ENCODE measurements around the gene GRIN2D.
"Not testable (repeated sequence)": the region's sequence is repeated elsewhere in the genome, so short reads cannot be mapped to it uniquely, and the experiment has no call there.

Gene GRIN2D

DNA sequence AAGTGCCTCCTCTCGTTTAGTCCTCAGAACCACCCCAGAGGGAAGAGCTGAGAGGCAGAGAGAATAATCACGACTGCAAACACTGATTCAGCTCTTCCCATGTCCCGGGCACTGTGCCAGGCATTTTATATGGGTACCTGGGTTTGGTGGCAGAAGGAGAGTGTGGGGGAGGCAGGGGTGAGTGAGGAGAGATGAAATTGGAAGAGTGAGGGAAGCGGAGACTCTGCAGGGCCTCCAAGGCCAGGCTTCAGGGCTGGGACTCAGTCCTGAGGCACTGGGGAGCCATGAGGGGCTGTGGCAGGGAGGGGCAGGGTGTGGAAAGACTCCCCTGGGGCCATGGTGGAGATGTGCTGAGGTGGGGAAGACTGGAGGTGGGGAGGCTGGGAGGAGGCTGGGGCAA, 20.6 kb upstream of the GRIN2D start:
- peak; percentile 92 for DNase-seq

GRCh38 chr19:48373567-48373966, 19.9 kb upstream of the GRIN2D start:
- no peak for DNase-seq

DNA sequence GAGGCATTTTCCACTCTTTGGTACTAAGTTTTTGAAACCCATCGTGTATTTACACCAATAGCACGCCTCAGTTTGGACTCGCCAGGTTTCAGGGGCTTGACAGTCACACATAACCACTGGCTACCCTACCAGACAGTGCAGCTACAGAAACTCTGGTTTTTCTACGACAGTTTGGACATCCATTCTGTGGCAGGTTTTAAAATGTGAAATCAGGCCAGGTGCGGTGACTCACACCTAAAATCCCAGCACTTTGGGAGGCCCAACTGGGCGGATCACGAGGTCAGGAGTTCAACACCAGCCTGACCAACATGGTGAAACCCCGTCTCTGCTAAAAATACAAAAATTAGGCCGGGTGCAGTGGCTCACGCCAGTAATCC, 15.3 kb upstream of the GRIN2D start:
- DNase-seq: no peak

GRCh38 chr19:48379058-48379457, 14.4 kb upstream of the GRIN2D start:
- DNase-seq: no peak

DNA sequence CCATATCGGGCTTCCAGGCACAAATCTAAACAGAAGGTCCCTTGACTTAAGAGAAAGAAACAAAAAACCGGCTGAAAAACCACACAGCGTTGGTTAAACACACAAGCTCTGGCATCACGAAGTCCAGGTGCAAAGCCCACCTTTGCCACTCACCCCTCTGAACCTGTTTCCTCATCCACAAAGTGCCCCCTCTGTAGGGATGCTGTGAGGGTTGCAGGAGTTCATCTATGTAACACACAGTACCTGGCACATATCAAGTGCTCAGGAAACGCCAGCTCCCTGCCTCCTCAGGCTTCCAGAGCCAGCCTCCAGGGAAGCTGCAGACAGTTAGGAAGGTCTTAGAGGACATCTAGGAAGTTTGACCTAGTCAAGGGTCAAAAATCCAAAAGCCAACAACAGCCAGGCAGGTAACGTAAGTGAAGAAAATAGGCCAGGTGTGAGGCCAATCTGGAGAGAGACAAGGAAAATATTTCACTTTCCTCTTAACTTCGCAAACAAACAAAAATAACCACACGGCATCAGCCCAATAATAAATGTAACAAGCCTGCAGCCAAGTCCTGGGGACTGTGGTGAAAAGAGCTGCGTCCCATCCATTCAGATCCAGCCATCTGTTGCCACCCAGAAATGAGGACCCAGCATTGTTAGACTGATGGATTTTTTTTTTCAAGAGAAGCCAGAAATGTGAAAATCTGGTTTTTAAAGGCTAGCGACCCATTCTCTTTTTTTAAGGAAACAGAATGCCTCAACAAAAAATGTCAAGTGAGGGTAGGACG, 12.1 kb upstream of the GRIN2D start:
- DNase-seq: no peak

DNA sequence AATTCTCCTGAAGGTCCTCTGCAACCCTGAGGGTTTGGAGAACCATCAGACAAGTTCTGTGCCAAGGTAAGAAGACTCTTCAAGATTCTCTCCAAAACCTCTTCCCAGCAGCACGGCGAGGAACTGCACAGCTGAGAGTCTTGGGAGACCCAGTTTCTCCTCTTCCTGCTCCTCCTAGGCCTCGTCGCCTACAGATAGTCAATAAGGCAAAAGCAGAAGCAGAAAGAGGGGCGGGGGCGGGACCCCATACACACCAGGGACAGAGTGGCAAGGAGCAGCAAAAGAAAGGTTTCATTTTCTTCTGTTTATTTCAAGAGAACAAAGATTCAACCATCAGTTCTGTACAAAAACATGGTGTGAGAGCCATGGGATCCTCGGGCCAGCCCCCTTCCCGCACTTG, 11.2 kb upstream of the GRIN2D start:
- no peak for DNase-seq

GRCh38 chr19:48385461-48386087, 7.9 kb upstream of the GRIN2D start:
- no peak for DNase-seq

DNA sequence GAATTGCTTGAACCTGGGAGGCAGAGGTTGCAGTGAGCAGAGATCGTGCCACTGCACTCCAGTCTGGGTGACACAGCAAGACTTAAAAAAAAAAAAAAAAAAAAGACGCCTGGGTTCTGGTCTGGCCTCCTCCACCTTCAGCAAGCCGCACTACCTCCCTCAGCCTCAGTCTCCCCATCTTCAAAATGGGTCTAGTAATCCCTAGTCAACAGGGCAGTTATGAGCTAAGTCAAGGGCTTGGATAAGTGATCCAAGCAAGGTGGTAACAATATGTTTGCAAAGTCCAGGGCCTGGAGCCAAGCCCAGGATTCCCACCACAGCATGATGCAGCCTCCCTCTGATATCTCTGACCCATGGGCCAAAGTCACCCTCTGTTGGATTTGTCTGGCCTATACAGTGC, 6.5 kb upstream of the GRIN2D start:
- no peak for DNase-seq

DNA sequence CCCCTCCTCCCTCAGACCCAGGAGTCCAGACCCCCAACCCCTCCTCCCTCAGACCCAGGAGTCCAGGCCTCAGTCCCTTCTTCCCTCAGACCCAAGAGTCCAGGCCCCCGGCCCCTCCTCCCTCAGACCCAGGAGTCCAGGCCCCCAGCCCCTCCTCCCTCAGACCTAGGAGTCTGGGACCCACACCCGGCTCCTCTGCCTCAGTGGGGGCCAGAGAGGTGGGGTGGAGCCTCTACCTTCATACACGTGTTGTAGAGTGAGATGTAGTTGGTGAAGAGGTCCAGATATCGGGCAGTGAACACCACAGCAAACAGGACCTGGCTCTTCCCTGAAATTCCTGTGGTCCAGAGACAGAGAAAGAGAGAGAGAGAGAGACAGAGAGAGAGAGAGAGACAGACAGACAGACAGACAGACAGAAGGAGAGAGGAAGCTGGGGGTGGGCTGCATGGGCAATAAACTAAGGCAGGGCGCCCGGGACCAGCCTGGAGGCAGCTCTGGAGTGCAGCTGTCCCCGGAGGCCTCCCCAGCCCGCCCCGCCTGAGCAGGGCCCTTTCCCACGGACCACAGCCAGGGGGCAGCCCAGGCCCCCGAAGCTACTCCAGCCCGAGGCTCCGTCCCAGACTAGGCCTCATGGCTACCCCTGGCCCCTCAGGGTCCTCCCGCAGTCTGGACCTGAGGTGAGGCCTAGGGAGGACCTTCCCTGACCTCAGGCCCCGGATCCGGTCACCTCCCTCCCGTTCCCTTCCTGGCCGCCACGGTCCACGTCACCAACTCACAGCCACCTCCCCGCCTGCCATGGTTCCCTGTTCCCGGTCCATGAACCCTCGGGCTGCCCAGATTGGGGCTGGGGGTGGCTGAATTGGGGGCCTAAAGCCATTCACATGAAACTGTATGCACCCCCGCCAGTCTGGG, 3.0 kb upstream of the GRIN2D start:
- no peak for DNase-seq

GRCh38 chr19:48391100-48392005, 2.1 kb upstream of the GRIN2D start, which contains the start of gene KDELR1:
Gene KDELR1 (minus strand): TSS chr19:48391551. CDS start chr19:48391358, 193 bp downstream.
- no peak for DNase-seq

DNA sequence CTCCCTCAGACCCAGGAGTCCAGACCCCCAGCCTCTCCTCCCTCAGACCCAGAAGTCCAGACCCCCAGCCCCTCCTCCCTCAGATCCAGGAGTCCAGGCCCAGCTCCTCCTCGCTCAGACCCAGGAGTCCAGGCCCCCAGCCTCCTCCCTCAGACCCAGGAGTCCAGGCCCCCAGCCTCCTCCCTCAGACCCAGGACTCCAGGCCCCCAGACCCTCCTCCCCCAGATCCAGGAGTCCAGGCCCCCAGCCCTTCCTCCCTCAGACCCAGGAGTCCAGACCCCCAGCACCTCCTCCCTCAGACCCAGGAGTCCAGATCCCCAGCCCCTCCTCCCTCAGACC, 1.5 kb upstream of the GRIN2D start:
- DNase-seq: not testable (repeated sequence)

DNA sequence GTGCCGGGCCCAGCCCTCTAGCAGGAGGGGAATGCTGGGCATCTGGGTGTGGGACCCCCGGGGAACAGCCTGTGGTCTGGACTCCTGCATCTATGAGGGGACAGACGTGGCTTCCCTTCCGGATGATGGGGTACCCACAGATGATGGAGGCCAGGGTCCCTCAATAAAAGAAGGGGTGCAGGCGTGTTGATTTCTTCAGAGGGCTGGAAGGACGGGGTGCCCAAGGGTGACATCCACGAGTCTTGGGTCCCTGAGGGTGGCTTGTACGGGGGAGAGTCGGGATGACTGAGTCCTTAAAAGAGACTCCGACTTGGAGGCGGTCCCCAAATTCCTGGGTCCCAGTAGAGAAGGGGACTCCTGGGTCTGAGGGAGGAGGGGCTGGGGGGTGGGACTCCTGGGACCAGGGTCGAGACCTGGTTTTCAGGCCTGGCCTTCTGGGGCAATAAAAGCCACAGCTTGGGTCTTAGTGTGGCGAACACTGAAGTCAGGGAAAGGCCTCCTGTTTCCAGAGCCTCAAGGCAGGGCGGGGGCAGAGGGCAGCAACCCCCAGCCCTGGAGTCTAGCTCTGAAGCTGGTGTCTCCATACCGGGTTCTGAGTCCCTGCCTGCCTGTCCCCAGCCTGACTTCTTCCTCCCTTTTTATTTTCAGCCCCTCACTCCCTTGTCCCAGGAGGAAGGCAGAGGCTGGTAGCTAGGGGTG, 459 bp upstream of the GRIN2D start:
- DNase-seq: no peak

GRCh38 chr19:48394331-48395169, 1.1 kb downstream of the GRIN2D start:
- DNase-seq: no peak

DNA sequence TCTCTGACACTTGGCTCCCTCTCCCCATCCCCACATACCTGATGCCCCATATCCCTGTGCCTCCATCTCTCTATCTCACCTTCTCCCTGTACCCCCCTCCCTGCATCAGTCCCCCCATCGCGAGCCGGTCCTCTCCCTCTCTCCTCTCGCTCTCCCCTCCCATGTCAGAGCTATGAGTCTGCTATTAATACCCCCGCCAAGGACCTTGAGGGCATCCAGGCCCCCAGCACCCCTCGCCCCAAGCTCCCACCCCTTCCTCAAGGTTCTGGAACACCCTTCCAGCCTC, 1.6 kb downstream of the GRIN2D start:
- no peak for DNase-seq

DNA sequence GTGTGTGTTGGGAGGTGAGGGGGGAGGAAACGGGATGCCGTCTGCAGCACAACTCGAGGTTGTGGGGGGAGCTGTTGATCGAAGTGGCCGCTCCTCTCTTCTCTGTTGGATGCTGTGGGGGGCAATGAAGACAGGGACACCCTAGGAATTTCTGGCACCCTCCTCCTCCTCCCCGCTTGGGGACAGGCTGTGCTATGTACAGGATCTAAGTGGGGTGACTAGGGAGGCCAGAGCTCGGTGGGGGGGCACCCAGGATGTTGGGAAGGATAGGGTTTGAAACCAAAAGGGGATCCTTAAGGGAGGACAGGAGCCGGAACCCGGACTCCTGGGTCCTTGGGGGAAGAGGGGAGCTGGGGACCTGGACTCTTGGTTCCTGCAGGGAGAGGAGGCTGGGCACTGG, 2.0 kb downstream of the GRIN2D start:
- DNase-seq: no peak

DNA sequence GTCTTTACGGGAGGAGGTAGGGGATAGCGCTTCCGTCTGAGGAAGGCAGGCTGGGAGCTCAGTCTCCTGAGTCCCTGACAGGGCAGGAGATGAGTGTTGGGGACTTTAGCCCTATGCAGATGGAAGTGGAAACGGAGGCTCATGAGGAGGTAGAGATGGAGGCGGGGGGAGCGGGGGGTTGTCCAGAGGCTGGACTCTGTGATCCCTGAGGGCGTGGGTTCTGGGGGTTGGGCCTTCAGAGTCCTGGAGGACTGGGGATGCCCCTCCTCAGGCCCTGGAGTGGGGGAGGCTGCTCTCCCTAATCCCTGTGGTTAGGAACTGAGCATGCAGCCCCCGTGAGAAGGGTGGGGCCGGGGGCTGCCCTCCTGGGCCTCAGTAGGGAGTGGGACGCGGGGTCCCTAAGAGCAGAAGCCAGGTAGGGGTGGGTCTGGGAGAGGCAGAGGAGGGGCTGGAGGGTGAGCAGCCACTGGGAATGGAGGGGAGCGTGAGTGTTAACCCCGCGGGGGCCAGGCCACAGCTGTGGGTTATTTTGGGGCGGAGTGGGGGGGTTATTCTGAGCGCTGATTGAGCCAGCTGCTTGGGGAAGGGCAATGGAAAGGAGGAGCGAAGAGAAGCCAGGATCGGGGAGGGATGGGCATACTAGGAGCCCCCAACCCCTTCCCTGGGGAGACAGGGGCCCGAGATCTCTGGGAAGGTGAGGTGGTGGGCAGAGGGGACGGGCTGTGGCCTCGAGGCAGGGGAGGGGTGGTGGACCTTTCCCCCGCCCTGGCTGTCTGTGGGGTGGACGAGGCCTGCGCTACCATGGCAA, 2.8 kb downstream of the GRIN2D start:
- DNase-seq: no peak

DNA sequence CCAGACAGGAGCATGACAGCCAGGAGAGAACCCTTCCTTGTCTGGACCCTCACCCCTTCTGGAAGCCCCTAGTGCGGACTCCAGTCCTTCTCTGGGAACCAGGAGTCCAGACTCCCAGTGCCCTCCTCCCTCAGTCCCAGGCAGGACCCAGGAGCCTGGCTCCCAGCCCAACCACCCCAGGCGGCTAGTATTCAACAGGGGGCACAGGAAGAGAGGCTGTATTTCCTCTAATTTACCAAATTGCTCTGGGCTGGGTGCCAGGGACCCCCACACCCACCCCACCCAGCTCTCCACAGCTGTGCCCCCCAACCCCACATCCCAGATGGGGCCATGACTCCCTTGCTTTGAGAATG, 3.3 kb downstream of the GRIN2D start:
- no peak for DNase-seq

DNA sequence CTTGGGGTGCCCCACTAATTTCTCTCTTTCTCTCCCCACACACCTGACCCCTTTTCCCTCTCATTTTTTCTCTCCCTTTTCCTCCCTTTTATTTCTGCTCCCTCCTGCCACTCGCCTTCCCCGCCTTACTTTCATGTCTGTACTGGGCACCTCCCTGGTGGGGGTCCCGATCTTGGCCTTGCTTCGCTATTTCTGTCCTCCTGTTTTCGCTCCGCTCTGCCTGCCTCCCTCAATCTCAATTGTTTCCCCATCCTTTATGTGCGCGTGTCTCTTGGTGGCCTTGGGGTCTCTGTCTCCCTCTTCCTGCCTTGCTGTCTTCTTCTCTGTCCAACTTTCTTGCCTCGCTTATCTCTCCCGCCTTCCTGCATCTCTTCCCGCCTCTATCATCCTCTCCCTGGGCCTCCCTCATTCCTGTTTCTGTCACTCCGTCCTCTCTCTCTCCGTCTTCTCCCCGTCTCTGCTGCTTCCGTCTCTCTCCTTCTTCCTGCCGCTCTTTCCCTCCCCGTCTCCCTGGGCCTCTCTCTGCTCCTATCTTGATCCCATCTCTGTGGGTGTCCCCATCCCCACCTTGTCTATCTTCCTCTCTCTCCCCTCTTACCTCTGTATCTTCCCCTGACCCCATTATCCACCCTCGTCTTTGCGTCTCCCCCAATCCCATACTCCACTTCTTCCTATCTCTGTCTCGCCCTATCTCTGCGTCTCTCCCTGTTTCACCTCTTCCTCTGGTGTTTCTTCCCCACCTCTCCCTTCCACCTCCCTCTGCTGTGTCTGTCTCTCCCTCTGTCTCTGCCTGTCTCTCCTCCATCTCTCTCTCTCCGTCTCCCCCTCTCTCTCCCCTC, 4.0 kb downstream of the GRIN2D start:
- no peak for DNase-seq

- DNase-seq: no peak
Observed at GRCh38 chr19:48398102-48398374, 4.6 kb downstream of the GRIN2D start.

Measured in NCI-H1436 treated with DMSO at 0.1 percent for 48 hours (cell line).